Right atrium auricular region (tissue), 2 donors: Measurements from ENCODE around the gene TAS1R2. TPM values are rescaled to one million over a fixed set of nuclear protein-coding genes. Genes with fewer than 3 reads are reported as not detected.

ENCODE experiments used
- DNase-seq: peaks from one replicate; pipeline ENCODE4 v3.0.0-alpha.2; 2019; ENCODE audit warnings: low spot score
- H3K27ac ChIP-seq, 2 donors: fragments of 200-600 bp; sonication (generic); 1 replicate in 1 of 2; 2 replicates in 1 of 2; pipeline ENCODE4 v1.5.1; 2016 to 2019
- H3K27me3 ChIP-seq, 2 donors: fragments of 200-600 bp; sonication (generic); one replicate each; pipeline versions ENCODE4 v1.5.1 to v1.6.0; 2017 to 2019
- H3K36me3 ChIP-seq: fragments of 200-600 bp; sonication (generic); one replicate; pipeline ENCODE4 v1.5.1; 2016
- H3K4me1 ChIP-seq, 2 donors: fragments of 200-600 bp; sonication (generic); one replicate each; pipeline versions ENCODE4 v1.5.1 to v1.6.0; 2017 to 2019
- H3K4me3 ChIP-seq, 2 donors: fragments of 200-600 bp; sonication (generic); 1 replicate in 1 of 2; 2 replicates in 1 of 2; pipeline ENCODE4 v1.5.1; 2017 to 2019; ENCODE audit warnings: mild to moderate bottlenecking in 1 of 2, moderate library complexity in 1 of 2
- H3K9me3 ChIP-seq, 2 donors: fragments of 200-600 bp; sonication (generic); one replicate each; pipeline ENCODE4 v1.5.1; 2019
- CTCF ChIP-seq, 2 donors: fragments of 200-600 bp; sonication (generic); IDR thresholded peaks; one replicate each; pipeline ENCODE4 v1.5.1; 2019; ENCODE audit warnings: antibody characterized with exemption in 2 of 2
- total RNA-seq, 2 donors: library from RNA; depleted of rRNA; stranded (reverse); fragments of >200 nt; gene quantifications; one replicate each; pipeline ENCODE4 v1.1.0, GENCODE V29; 2016

Gene TAS1R2
- total RNA-seq, 2 donors from 2014 or later: not detected

- no peak overlapping the region for H3K27ac ChIP-seq
- H3K4me1 ChIP-seq: no peaks in the 10 kb centered on the region
- no peaks in the 10 kb centered on the region for H3K36me3 ChIP-seq
- no peaks in the 10 kb centered on the region for H3K27me3 ChIP-seq
- no peaks in the 10 kb centered on the region for H3K9me3 ChIP-seq
- no peak for DNase-seq
- TF ChIP-seq CTCF (IDR thresholded peaks at IDR 0.05): no peak
- H3K4me3 ChIP-seq: no peak overlapping the region
These were observed 6.9 kb upstream of the TAS1R2 start for GRCh38 chr1:18866314-18866713.

DNA sequence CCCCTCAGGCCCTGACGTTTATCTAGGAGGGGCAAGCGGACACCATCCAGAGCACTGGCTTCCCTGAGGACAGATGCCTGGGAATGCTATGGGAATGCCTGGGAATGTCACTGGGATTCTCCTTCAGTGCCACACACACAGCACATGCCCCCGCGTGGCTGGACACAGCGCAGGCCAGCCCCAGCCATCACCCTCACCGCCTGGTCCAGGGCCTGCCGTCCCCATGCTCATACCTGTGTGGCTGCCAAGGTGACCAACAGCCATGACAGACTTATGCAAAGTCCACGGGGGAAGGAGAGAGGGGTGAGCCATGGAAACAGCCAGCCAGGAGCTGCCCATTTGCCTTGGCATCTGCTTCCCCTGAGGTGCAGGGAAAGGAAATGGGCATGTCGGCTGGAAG lies 5.7 kb upstream of the TAS1R2 start:
- Histone ChIP-seq H3K27ac (no peak overlapping the region), H3K27me3 (no peaks in the 10 kb centered on the region), H3K9me3 (no peaks in the 10 kb centered on the region), H3K36me3 (no peaks in the 10 kb centered on the region), H3K4me1 (no peaks in the 10 kb centered on the region), H3K4me3 (no peak overlapping the region)
- TF ChIP-seq CTCF (IDR thresholded peaks at IDR 0.05): no peak
- no peak for DNase-seq

DNA sequence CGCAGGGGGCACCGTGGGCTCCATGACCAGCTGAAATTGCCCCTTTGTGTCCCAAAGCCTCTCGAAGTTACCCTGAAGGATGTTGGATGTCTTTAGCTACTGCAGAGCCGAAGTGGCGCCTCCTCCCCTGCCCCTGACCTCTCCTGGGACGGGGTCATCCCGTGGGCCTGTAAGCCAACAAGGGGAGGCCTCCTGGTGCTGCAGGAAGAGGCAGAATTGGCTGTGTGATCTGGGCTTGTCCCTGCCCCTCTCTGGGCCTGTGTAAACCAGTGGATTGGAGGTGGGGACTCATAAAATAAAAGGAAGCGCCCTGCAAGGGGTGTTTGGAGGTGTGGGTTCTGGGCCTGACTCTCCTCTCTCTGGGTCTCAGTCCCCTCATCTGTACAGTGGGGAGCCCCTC lies 2.1 kb upstream of the TAS1R2 start:
- Histone ChIP-seq H3K27me3 (no peaks in the 10 kb centered on the region), H3K4me3 (no peak overlapping the region), H3K27ac (no peak overlapping the region), H3K4me1 (no peaks in the 10 kb centered on the region), H3K9me3 (no peaks in the 10 kb centered on the region), H3K36me3 (no peaks in the 10 kb centered on the region)
- DNase-seq: no peak
- no peak for TF ChIP-seq CTCF (IDR thresholded peaks at IDR 0.05)

GRCh38 chr1:18861082-18861481 lies 1.6 kb upstream of the TAS1R2 start:
- H3K36me3 ChIP-seq: no peaks in the 10 kb centered on the region
- TF ChIP-seq CTCF (IDR thresholded peaks at IDR 0.05): no peak

GRCh38 chr1:18858070-18858688 lies 1.3 kb downstream of the TAS1R2 start:
- H3K27me3 ChIP-seq: no peaks in the 10 kb centered on the region
- no peaks in the 10 kb centered on the region for H3K36me3 ChIP-seq
- no peak for DNase-seq
- H3K4me1 ChIP-seq: no peaks in the 10 kb centered on the region
- H3K9me3 ChIP-seq: no peaks in the 10 kb centered on the region
- H3K4me3 ChIP-seq: no peak overlapping the region
- H3K27ac ChIP-seq: no peak overlapping the region
- TF ChIP-seq CTCF (IDR thresholded peaks at IDR 0.05): no peak

More at GRCh38 chr1:18861082-18861481, 1.6 kb upstream of the TAS1R2 start:
- no peak for DNase-seq
- H3K27ac ChIP-seq: no peak overlapping the region
- no peaks in the 10 kb centered on the region for H3K4me1 ChIP-seq
- H3K4me3 ChIP-seq: no peak overlapping the region
- H3K9me3 ChIP-seq: no peaks in the 10 kb centered on the region
- no peaks in the 10 kb centered on the region for H3K27me3 ChIP-seq

- Histone ChIP-seq H3K27ac (no peak overlapping the region), H3K4me1 (no peaks in the 10 kb centered on the region), H3K9me3 (no peaks in the 10 kb centered on the region), H3K36me3 (no peaks in the 10 kb centered on the region), H3K4me3 (no peak overlapping the region), H3K27me3 (no peaks in the 10 kb centered on the region)
- TF ChIP-seq CTCF (IDR thresholded peaks at IDR 0.05): no peak
- DNase-seq: no peak
These were observed 3.0 kb downstream of the TAS1R2 start for GRCh38 chr1:18856435-18856834.
